GM12878 (cell line): ENCODE measurements around the gene LRRN4CL. TPM values are rescaled to one million over a fixed set of nuclear protein-coding genes. Genes with fewer than 3 reads are reported as not detected.
"Not testable (repeated sequence)": the region's sequence is repeated elsewhere in the genome, so short reads cannot be mapped to it uniquely, and the experiment has no call there.

Source experiments
- ATAC-seq: fragments of 200-7000 bp; cut with Tn5 transposase; 3 replicates; pipeline ENCODE4 v1.9.1; 2020; ENCODE audit warnings: mild to moderate bottlenecking, moderate library complexity
- BruUV-seq: library from RNA; stranded (reverse); fragments of 400-500 nt; replicated peaks from 2 replicates; lab custom pipeline; 2021; lab: Mats Ljungman, UMichigan
- CTCF ChIA-PET: fragments of 300-600 bp; sonication (Branson Sonifier 250); formaldehyde crosslinking; extraction: SDS; loops from one replicate; lab custom pipeline; 2021; ENCODE audit warnings: inconsistent platforms; lab: Yijun Ruan, JAX
- POLR2A ChIA-PET: fragments of 350-600 bp; formaldehyde crosslinking; extraction: SDS; loops from one replicate; lab custom pipeline; 2021; ENCODE audit warnings: inconsistent platforms; lab: Charles Lee
- RAD21 ChIA-PET: fragments of 300-600 bp; sonication (Branson Sonifier 250); formaldehyde crosslinking; loops from one replicate; lab custom pipeline; 2023; ENCODE audit warnings: antibody characterized with exemption; ENCODE audit not compliant: unreplicated experiment; lab: Charles Lee
- SMC1A ChIA-PET: fragments of 300-600 bp; sonication (Branson Sonifier 250); formaldehyde crosslinking; loops from one replicate; lab custom pipeline; 2023; ENCODE audit not compliant: unreplicated experiment, uncharacterized antibody; lab: Charles Lee
- DNase-seq: peaks from one replicate; pipeline ENCODE4 v3.0.0-alpha.2; 2011; ENCODE audit warnings: low read depth, low spot score
- FAIRE-seq: peaks from 3 replicates; lab custom pipeline; 2011; peaks lifted over from hg19 to GRCh38; lab: Jason Lieb, UNC
- H2AFZ ChIP-seq: 2 replicates; pipeline ENCODE4 v1.6.0; 2011; ENCODE audit warnings: low read depth, low read length, control low read depth; ENCODE audit not compliant: control insufficient read depth
- H3K27ac ChIP-seq: 2 replicates; pipeline ENCODE4 v1.5.1; 2011; ENCODE audit warnings: control low read depth; ENCODE audit not compliant: control insufficient read depth, insufficient read depth
- H3K27me3 ChIP-seq, 2 experiments: replicated peaks in 1 of 2; 2 replicates each; pipeline versions ENCODE4 v1.6.0 to v1.6.1; 2011; ENCODE audit warnings: low read length in 1 of 2; ENCODE audit not compliant: control insufficient read depth in 2 of 2, insufficient read depth in 2 of 2
- H3K36me3 ChIP-seq, 2 experiments: 2 replicates each; pipeline ENCODE4 v1.5.1; 2011; ENCODE audit warnings: low read length in 1 of 2; ENCODE audit not compliant: control insufficient read depth in 2 of 2, insufficient read depth in 2 of 2
- H3K4me1 ChIP-seq: 2 replicates; pipeline ENCODE4 v1.6.1; 2011; ENCODE audit warnings: mild to moderate bottlenecking, low read length, moderate library complexity, mixed read lengths; ENCODE audit not compliant: control insufficient read depth, insufficient read depth
- H3K4me2 ChIP-seq: 2 replicates; pipeline ENCODE4 v1.6.0; 2011; ENCODE audit warnings: control low read depth; ENCODE audit not compliant: control insufficient read depth, insufficient read depth
- H3K4me3 ChIP-seq: fragments of 200-600 bp; sonication (generic); 2 replicates; pipeline ENCODE4 v1.5.1; 2016
- H3K79me2 ChIP-seq: 2 replicates; pipeline ENCODE4 v1.6.0; 2011; ENCODE audit warnings: low read length; ENCODE audit not compliant: control insufficient read depth, insufficient read depth
- H3K9ac ChIP-seq: 2 replicates; pipeline ENCODE4 v1.8.0; 2011; ENCODE audit warnings: low read length, control low read depth, mixed read lengths; ENCODE audit not compliant: control insufficient read depth, insufficient read depth
- H3K9me3 ChIP-seq: replicated peaks from 3 replicates; pipeline ENCODE4 v1.5.1; 2011; ENCODE audit warnings: mild to moderate bottlenecking, low read length; ENCODE audit not compliant: control insufficient read depth, insufficient read depth
- H4K20me1 ChIP-seq: 2 replicates; pipeline ENCODE4 v1.6.0; 2011; ENCODE audit not compliant: control insufficient read depth, insufficient read depth
- BACH1 ChIP-seq: fragments of 450-650 bp; IDR thresholded peaks from 2 replicates; pipeline ENCODE4 v1.6.1; 2017; ENCODE audit warnings: mild to moderate bottlenecking, borderline replicate concordance
- EED ChIP-seq: sonication (generic); IDR thresholded peaks from 2 replicates; pipeline ENCODE4 v1.6.1; 2016; ENCODE audit warnings: antibody characterized with exemption, low read depth
- RAD21 ChIP-seq: IDR thresholded peaks from 2 replicates; pipeline ENCODE4 v1.6.1; 2011; ENCODE audit warnings: mild to moderate bottlenecking, low read depth, low read length, moderate library complexity; ENCODE audit not compliant: insufficient read depth
- RB1 ChIP-seq: fragments of 450-650 bp; formaldehyde crosslinking; IDR thresholded peaks from 2 replicates; pipeline ENCODE4 v1.6.1; 2017; ENCODE audit warnings: mild to moderate bottlenecking, borderline replicate concordance
- WGBS: methylation state at CpG from one replicate; pipeline ENCODE4 v1.1.6; 2016; ENCODE audit warnings: low lambda C conversion rate; ENCODE audit not compliant: insufficient replicate concordance, insufficient coverage; ENCODE audit errors: missing lambda C conversion rate; 5-methylcytosine and 5-hydroxymethylcytosine counted together
- in situ Hi-C: fragments of 300-500 bp; cut with MboI; formaldehyde crosslinking; loops from 9 replicates; pipeline ENCODE4 v1.14.3; 2018; ENCODE audit warnings: mixed read lengths
- intact Hi-C: fragments of 100-400 bp; cut with micrococcal nuclease; formaldehyde crosslinking; loops from one replicate; pipeline ENCODE4 v1.14.2; 2022; ENCODE audit not compliant: unreplicated experiment
- polyA plus RNA-seq, 11 experiments: library from polyadenylated mRNA; depleted of rRNA in 4 of 11; unstranded in 6 of 11; stranded (reverse) in 5 of 11; fragments of >200 nt; fragmentation: Nextera tagmentation in 4 of 11; fragmentation: Illumina TruSeq in 1 of 11; extraction: Ambion mirVana in 4 of 11; extraction: Trizol in 1 of 11; gene quantifications; 1 replicate in 1 of 11; 2 replicates in 10 of 11; pipeline versions ENCODE4 v1.2.1 to v1.2.3, GENCODE V29; 2011 to 2016; ENCODE audit warnings: inconsistent platforms in 2 of 11, missing spikeins in 2 of 11, low read depth in 1 of 11
- total RNA-seq, 4 experiments: library from RNA; depleted of rRNA in 3 of 4; stranded (reverse); fragments of >200 nt in 3 of 4; fragmentation: Illumina TruSeq in 1 of 4; extraction: Trizol in 1 of 4; gene quantifications; 2 replicates each; pipeline versions ENCODE4 v1.2.1 to v1.2.3, GENCODE V29; 2013 to 2021
- TF ChIP-seq, protein P1 (sequence below), 3 experiments: IDR thresholded peaks in 2 of 3; conservative IDR thresholded peaks in 1 of 3; 2 replicates each; pipeline ENCODE4 v1.5.1; 2011; ENCODE audit warnings: low read depth in 3 of 3, low read length in 3 of 3, mild to moderate bottlenecking in 3 of 3, control low read depth in 2 of 3, moderate library complexity in 2 of 3, inconsistent platforms in 1 of 3, mixed read lengths in 1 of 3; ENCODE audit not compliant: control insufficient read depth in 2 of 3, insufficient read depth in 1 of 3; ENCODE audit errors: extremely low read depth in 1 of 3
- TF ChIP-seq, protein P2 (sequence below): fragments of 150-350 bp; IDR thresholded peaks from 2 replicates; pipeline ENCODE4 v1.6.1; 2014; ENCODE audit warnings: mild to moderate bottlenecking, low read depth, low read length

Gene LRRN4CL
- total and polyA plus RNA-seq, 10 of the 15 experiments (the other 5 are each of a cell fraction or from before 2014, with no cell fraction given): 0.01 to 0.06 TPM; not detected in 8

DNA sequence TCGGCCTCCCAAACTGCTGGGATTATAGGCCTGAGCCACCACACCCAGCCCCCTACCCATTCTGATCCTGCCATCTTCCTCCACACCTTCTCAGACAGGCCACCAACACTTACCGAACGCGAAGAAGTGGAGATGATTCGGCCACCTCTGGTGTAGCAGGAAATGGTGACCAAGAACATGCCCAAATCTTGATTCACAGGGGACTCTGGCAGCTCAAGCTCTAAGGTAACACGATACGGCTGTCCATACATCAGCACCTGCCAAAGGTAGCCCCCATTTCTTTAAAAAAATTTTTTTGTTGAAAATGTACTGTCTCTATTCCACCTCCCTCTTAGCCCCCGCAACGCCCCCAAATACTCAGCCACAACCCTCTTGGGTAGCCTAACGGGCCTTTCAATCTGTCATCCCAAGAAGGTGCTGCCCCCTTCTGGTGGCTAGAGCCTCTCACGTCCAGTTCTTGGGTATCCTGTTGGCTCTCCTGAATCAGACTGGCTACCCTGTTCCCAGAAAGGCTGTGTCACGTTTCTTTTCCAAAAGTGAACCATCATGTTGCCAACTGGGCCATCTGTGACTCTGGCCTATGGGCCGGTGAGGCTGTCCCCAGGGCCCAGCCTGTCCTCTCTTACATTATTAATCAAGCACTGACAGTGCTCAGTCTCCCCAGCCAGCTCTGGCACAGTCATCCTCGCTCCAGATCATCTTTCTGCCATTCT, 5.3 kb upstream of the LRRN4CL start (continued):
- TF ChIP-seq, protein P1, sequence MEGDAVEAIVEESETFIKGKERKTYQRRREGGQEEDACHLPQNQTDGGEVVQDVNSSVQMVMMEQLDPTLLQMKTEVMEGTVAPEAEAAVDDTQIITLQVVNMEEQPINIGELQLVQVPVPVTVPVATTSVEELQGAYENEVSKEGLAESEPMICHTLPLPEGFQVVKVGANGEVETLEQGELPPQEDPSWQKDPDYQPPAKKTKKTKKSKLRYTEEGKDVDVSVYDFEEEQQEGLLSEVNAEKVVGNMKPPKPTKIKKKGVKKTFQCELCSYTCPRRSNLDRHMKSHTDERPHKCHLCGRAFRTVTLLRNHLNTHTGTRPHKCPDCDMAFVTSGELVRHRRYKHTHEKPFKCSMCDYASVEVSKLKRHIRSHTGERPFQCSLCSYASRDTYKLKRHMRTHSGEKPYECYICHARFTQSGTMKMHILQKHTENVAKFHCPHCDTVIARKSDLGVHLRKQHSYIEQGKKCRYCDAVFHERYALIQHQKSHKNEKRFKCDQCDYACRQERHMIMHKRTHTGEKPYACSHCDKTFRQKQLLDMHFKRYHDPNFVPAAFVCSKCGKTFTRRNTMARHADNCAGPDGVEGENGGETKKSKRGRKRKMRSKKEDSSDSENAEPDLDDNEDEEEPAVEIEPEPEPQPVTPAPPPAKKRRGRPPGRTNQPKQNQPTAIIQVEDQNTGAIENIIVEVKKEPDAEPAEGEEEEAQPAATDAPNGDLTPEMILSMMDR (IDR thresholded peaks at IDR 0.05 in 2 of 3, conservative IDR thresholded peaks at IDR 0.05 in 1 of 3; ENCODE audit: control insufficient read depth in 2 of 3, extremely low read depth in 1 of 3, insufficient read depth in 1 of 3, low read depth in 3 of 3, low read length in 3 of 3): peak; percentile 79 to 86 (median 82)
- TF ChIP-seq RAD21: peak; percentile 83
- TF ChIP-seq BACH1: 0 out of 2 replicates have a peak, but pooled peaks have one; percentile 40
- TF ChIP-seq, protein P2, sequence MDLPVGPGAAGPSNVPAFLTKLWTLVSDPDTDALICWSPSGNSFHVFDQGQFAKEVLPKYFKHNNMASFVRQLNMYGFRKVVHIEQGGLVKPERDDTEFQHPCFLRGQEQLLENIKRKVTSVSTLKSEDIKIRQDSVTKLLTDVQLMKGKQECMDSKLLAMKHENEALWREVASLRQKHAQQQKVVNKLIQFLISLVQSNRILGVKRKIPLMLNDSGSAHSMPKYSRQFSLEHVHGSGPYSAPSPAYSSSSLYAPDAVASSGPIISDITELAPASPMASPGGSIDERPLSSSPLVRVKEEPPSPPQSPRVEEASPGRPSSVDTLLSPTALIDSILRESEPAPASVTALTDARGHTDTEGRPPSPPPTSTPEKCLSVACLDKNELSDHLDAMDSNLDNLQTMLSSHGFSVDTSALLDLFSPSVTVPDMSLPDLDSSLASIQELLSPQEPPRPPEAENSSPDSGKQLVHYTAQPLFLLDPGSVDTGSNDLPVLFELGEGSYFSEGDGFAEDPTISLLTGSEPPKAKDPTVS: no peak
- 0 out of 2 replicates have a peak, but pooled peaks have one; percentile 23 for TF ChIP-seq RB1
- TF ChIP-seq EED: no peak

DNA sequence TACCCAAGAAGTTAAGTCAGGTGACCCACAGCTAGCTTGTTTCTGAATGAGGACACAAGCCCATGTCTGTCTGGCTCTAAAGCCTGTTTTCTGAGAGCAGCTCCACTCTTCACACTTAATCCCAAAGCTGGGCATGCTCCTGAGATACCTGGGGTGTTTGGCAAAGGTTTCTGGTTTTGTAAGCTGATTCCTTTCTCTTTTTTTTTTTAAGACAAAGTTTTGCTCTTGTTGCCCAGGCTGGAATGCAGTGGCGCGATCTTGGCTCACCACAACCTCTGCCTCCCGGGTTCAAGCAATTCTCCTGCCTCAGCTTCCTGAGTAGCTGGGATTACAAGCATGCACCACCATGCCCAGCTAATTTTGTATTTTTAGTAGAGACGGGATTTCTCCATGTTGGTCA, 4.3 kb upstream of the LRRN4CL start:
- in situ Hi-C loops: loop anchor here (5.0 to 10.0 kb wide), 2 partner anchors 269 to 296 kb away; no protein-coding TSS in a partner anchor
- BruUV-seq: not testable (repeated sequence)
- WGBS: 92% methylated on average over 1 of the region's 4 CpGs

More for the DNA sequence above, 4.3 kb upstream of the LRRN4CL start:
- H3K4me3 ChIP-seq, H3K4me1 ChIP-seq, H3K4me2 ChIP-seq, DNase-seq, H3K9me3 ChIP-seq, H3K36me3 ChIP-seq, H3K79me2 ChIP-seq, H3K9ac ChIP-seq, H3K27me3 ChIP-seq, ATAC-seq, FAIRE-seq, H3K27ac ChIP-seq, H2AFZ ChIP-seq, H4K20me1 ChIP-seq: not testable (repeated sequence)
- ChIA-PET SMC1A (interaction anchor here (0.6 to 3.2 kb wide), 14 partner anchors 11 to 298 kb away, joined by 3 to 17 read pairs (median 4); partner anchors contain the start of genes GANAB, MTA2, TUT1 and UQCC3), POLR2A (interaction anchor here (0.7 kb wide), 1 partner anchor 76 kb away, joined by 5 read pairs; no protein-coding TSS in a partner anchor), RAD21 (interaction anchor here (0.6 to 3.2 kb wide), 9 partner anchors 17 to 299 kb away, joined by 3 to 18 read pairs (median 5); partner anchors contain the start of genes C11orf98, CSKMT, LBHD1 and TUT1), CTCF (interaction anchor here (0.7 to 3.3 kb wide), 29 partner anchors 10 to 1112 kb away, joined by 3 to 48 read pairs (median 4); partner anchors contain the start of genes B3GAT3, BSCL2, C11orf98 and CSKMT)
- intact Hi-C loops: loop anchor here (1.0 to 2.0 kb wide), 2 partner anchors 269 to 299 kb away; no protein-coding TSS in a partner anchor
